ENCODE results near the gene SFXN1. TPM values are rescaled to one million over a fixed set of nuclear protein-coding genes. Genes with fewer than 3 reads are reported as not detected.

The SFXN1 gene
- total and polyA plus RNA-seq, 2 donors (not counting 3 experiments of a cell fraction or from before 2014, with no cell fraction given) = 61.7 to 69.3 TPM

GRCh38 chr5:175467983-175468690, 10.2 kb upstream of the SFXN1 start:
- no peaks in the 10 kb centered on the region for H3K9me3 ChIP-seq (replicated peaks; ENCODE audit: control insufficient read depth, insufficient read depth, low read length)
- no peaks in the 10 kb centered on the region for H4K20me1 ChIP-seq (replicated peaks; ENCODE audit: control insufficient read depth, extremely low read depth, insufficient read depth, low read length)
- DNase-seq (ENCODE audit: low read depth, low spot score) (no peak), FAIRE-seq (no peak)
- no peaks in the 10 kb centered on the region for H3K9me1 ChIP-seq (replicated peaks; ENCODE audit: control insufficient read depth, extremely low read depth, insufficient read depth, low read length)
- no peaks in the 10 kb centered on the region for H3K79me2 ChIP-seq (ENCODE audit: control insufficient read depth, insufficient read depth, low read length)
- H2AFZ ChIP-seq (ENCODE audit: low read depth, low read length) = no peak overlapping the region
- no TSS peak for BruUV-seq (replicated peaks)
- CTCF ChIA-PET = no interaction called here
- no peak overlapping the region for H3K9ac ChIP-seq (replicated peaks; ENCODE audit: extremely low read depth, insufficient read depth, low read length)
- intact Hi-C loops (cut with micrococcal nuclease) = no loop called here
- POLR2A ChIA-PET = no interaction called here
- dilution Hi-C loops (cut with MboI; ENCODE audit: extremely low pct_ligation_motif_present, low sequenced_read_pairs) = no loop called here
- H3K4me2 ChIP-seq (ENCODE audit: insufficient read depth, low read length) = no peak overlapping the region
- no peaks in the 10 kb centered on the region for H3K36me3 ChIP-seq (ENCODE audit: control insufficient read depth in 2 of 2, extremely low read depth in 1 of 2, insufficient read depth in 2 of 2, low read length in 2 of 2)
- H3K4me1 ChIP-seq (ENCODE audit: control insufficient read depth, extremely low read depth, insufficient read depth, low read length) = no peaks in the 10 kb centered on the region
- peaks cover 0 to 2% of the 10 kb centered on the region in 2 experiments for H3K27me3 ChIP-seq (ENCODE audit: control insufficient read depth in 2 of 2, insufficient read depth in 2 of 2, low read length in 2 of 2)
- no peak overlapping the region for H3K27ac ChIP-seq (ENCODE audit: insufficient read depth, low read depth, low read length)
- H3K4me3 ChIP-seq (replicated peaks in 1 of 3; ENCODE audit: insufficient read depth in 1 of 3, low read depth in 1 of 3, low read length in 3 of 3) = no peak overlapping the region
- TF ChIP-seq, protein P1, sequence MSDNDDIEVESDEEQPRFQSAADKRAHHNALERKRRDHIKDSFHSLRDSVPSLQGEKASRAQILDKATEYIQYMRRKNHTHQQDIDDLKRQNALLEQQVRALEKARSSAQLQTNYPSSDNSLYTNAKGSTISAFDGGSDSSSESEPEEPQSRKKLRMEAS (IDR thresholded peaks at IDR 0.05; ENCODE audit: insufficient read depth, insufficient read length) = no peak
- TF ChIP-seq JUN (IDR thresholded peaks at IDR 0.05; ENCODE audit: borderline replicate concordance, insufficient read depth, insufficient read length, low read depth) (no peak), POLR2A (IDR thresholded peaks at IDR 0.05; ENCODE audit: low read depth, low read length) (no peak), POLR2AphosphoS5 (IDR thresholded peaks at IDR 0.05; ENCODE audit: insufficient read depth, low read depth, low read length) (no peak), MYC (IDR thresholded peaks at IDR 0.05; ENCODE audit: low read depth, low read length) (no peak), EZH2 (IDR thresholded peaks at IDR 0.05; ENCODE audit: borderline replicate concordance, low read depth, low read length, severe bottlenecking) (no peak)
- TF ChIP-seq, protein P2, sequence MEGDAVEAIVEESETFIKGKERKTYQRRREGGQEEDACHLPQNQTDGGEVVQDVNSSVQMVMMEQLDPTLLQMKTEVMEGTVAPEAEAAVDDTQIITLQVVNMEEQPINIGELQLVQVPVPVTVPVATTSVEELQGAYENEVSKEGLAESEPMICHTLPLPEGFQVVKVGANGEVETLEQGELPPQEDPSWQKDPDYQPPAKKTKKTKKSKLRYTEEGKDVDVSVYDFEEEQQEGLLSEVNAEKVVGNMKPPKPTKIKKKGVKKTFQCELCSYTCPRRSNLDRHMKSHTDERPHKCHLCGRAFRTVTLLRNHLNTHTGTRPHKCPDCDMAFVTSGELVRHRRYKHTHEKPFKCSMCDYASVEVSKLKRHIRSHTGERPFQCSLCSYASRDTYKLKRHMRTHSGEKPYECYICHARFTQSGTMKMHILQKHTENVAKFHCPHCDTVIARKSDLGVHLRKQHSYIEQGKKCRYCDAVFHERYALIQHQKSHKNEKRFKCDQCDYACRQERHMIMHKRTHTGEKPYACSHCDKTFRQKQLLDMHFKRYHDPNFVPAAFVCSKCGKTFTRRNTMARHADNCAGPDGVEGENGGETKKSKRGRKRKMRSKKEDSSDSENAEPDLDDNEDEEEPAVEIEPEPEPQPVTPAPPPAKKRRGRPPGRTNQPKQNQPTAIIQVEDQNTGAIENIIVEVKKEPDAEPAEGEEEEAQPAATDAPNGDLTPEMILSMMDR (IDR thresholded peaks at IDR 0.05; ENCODE audit: extremely low read depth in 1 of 2, insufficient read depth in 1 of 2, low read depth in 1 of 2, low read length in 2 of 2) = no peak
